ENCODE data around the gene C11orf16. TPM values are rescaled to one million over a fixed set of nuclear protein-coding genes. Genes with fewer than 3 reads are reported as not detected.
A peak's percentile ranks its signal among the peaks of the same experiment; 100 is the strongest.

C11orf16 gene
- total and polyA plus RNA-seq, 12 donors, result 0.21 TPM; not detected in 11

DNA sequence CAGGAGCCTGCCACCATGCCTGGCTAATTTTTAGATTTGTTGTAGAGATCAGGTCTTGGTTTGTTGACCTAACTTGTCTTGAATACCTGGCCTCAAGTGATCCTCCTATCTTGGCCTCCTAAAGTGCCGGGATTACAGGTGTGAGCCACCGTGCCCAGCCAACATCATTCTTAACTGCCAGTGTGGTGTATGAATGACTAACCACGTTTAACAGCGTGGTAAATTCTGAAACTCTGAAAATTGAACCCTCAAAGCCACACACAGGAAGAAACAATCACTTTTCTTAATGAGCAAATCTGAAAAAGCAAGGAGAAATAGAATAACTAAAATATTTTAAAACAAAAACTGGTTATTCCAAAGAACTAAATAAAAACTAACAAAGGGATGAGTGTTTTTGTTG is 24.1 kb upstream of the C11orf16 start:
- Histone ChIP-seq H3K27me3 (no peaks in the 10 kb centered on the region), H3K27ac (no peak overlapping the region), H3K36me3 (peaks cover 0 to 75% (median 27%) of the 10 kb centered on the region in 9 donors), H3K4me1 (peaks cover 2 to 24% (median 11%) of the 10 kb centered on the region in 9 donors), H3K4me3 (no peak overlapping the region), H3K9me3 (no peaks in the 10 kb centered on the region)
- TF ChIP-seq, protein P1, sequence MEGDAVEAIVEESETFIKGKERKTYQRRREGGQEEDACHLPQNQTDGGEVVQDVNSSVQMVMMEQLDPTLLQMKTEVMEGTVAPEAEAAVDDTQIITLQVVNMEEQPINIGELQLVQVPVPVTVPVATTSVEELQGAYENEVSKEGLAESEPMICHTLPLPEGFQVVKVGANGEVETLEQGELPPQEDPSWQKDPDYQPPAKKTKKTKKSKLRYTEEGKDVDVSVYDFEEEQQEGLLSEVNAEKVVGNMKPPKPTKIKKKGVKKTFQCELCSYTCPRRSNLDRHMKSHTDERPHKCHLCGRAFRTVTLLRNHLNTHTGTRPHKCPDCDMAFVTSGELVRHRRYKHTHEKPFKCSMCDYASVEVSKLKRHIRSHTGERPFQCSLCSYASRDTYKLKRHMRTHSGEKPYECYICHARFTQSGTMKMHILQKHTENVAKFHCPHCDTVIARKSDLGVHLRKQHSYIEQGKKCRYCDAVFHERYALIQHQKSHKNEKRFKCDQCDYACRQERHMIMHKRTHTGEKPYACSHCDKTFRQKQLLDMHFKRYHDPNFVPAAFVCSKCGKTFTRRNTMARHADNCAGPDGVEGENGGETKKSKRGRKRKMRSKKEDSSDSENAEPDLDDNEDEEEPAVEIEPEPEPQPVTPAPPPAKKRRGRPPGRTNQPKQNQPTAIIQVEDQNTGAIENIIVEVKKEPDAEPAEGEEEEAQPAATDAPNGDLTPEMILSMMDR (IDR thresholded peaks at IDR 0.05), result no peak
- ATAC-seq, result no peak
- DNase-seq, result no peak
- intact Hi-C loops (cut with DNase I), result loop anchor here in 2 of 10 donors (5.0 kb wide), 2 partner anchors 40 to 270 kb away; no protein-coding TSS in a partner anchor
- 93% methylated on average over 4 of the region's 4 CpGs for WGBS, 2 donors

DNA sequence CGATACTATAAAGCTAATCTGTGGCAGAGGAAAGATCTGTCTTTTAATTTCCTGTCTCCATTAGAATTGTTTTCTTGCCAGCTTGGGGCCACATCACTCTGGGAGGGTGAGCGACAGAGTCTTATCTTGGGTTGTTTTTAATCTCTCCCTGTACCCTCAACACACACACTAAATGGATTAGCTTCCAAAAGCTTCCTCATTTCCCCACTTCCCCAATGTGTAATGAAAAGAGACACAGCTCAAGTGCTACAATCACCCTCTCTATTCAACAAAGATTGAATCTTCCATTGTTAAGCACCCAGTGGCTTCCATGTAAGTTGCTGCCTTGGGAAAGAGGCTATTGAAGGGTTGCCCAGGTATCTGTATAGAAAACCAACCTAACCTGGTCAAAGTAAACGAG is 16.1 kb upstream of the C11orf16 start:
- no peak for ATAC-seq
- TF ChIP-seq, protein P1 (IDR thresholded peaks at IDR 0.05), result no peak
- no peaks in the 10 kb centered on the region for H3K9me3 ChIP-seq
- H3K36me3 ChIP-seq, result peaks cover 0 to 76% (median 33%) of the 10 kb centered on the region in 9 donors
- H3K27me3 ChIP-seq, result no peaks in the 10 kb centered on the region
- no peaks in the 10 kb centered on the region for H3K4me1 ChIP-seq
- no peak overlapping the region for H3K27ac ChIP-seq
- DNase-seq, result no peak
- no peak overlapping the region for H3K4me3 ChIP-seq
- intact Hi-C loops (cut with DNase I), result no loop called here
- whole genome bisulfite sequencing, 2 donors, result 59 to 68% methylated on average over 3 of the region's 3 CpGs

DNA sequence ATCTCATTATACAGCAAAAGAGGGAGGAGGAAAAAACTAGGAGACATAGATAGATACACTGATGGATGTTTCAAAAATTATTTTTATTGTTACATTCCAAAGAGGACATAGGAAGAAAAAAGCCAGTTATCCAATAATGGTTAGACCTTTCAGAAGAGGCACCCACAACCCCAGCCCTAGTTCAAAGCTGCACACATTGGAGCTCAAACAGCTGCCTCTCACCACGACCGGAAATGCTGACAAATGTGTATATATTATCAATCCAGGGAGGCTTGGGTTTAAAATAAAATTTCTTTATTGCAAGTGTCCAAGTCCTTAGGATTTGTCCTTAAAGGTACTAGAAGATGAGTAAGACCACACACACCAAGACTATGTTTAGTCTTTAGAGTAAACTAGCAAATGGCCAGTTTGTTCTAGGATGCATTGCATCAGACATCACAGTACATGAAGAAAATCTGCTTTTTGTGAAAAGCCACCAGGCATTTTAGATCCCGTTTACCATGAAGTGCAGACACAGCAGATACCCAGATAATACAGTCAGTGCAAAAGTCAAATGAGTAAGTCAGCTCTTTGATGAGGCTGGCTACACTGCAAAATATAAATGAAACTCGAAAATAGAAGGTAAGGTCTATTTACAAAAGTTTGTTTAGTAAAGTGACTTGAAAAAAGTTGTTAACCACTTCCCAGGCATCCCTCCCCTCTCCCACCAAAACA is 14.6 kb upstream of the C11orf16 start:
- Histone ChIP-seq H3K36me3 (peaks cover 0 to 61% (median 19%) of the 10 kb centered on the region in 9 donors), H3K27me3 (no peaks in the 10 kb centered on the region), H3K27ac (no peak overlapping the region), H3K4me3 (no peak overlapping the region), H3K9me3 (no peaks in the 10 kb centered on the region), H3K4me1 (no peaks in the 10 kb centered on the region)
- 76 to 79% methylated on average over 4 of the region's 4 CpGs for WGBS, 2 donors
- intact Hi-C loops (cut with DNase I), result no loop called here
- TF ChIP-seq, protein P1 (IDR thresholded peaks at IDR 0.05), result no peak
- DNase-seq, result no peak
- ATAC-seq, result no peak

DNA sequence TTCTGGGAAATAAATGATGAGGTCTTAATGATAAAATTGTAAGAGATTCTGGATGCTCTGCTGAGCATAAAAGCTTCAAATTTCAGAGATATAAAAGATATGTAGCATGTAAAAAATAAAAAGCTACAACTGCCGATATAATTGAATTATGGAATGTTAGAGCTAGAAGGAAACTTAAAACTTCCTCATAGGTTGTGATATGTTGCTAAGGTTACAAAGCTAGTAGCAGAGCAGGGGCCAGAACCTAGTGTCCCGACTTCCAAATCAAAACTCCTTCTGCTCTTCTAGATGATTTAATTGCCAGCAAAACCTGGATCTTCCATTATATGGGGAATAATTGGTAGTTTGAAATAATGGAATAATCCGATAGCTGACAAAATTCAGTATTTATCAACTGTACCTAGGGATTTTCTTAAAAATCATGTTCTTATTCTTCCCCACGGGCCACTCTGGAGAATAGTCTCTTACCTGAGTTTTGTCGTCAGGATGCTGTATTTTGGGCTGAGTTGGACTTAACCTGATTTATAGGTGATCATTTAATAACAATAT is 9.8 kb upstream of the C11orf16 start, which contains the start of gene ASCL3:
TSS of gene ASCL3 (minus strand) at position 499 of the 549 bp plus-strand sequence. CDS start 4,855 bp downstream, outside the sequence.
- Histone ChIP-seq H3K9me3 (no peaks in the 10 kb centered on the region), H3K4me3 (no peak within 1 kb of the TSS), H3K27ac (peak within 1 kb of the TSS in 1 of 10 donors; percentile 31), H3K4me1 (no peaks in the 10 kb centered on the region), H3K27me3 (no peaks in the 10 kb centered on the region), H3K36me3 (peaks cover 0 to 14% (median 6%) of the 10 kb centered on the region in 9 donors)
- TF ChIP-seq, protein P1 (IDR thresholded peaks at IDR 0.05), result no peak
- no peak for ATAC-seq
- intact Hi-C loops (cut with DNase I), result no loop called here
- WGBS, 2 donors, result 71 to 79% methylated on average over 5 of the region's 5 CpGs
- DNase-seq, result no peak

Measured in heart right ventricle (tissue), 16 donors.